ENCODE measurements around the gene NCKAP5. TPM values are rescaled to one million over a fixed set of nuclear protein-coding genes. Genes with fewer than 3 reads are reported as not detected.

NCKAP5 gene
- total and polyA plus RNA-seq, 4 donors = 0.57 to 2.8 (median 2.4) TPM

GRCh38 chr2:132849118-132849517 is 719.1 kb downstream of the NCKAP5 start:
- Histone ChIP-seq H3K4me3 (ENCODE audit: low read depth in 1 of 3, low read length in 3 of 3) (no peak overlapping the region), H3K9ac (ENCODE audit: low read depth in 1 of 2, low read length in 2 of 2) (no peak overlapping the region), H3K36me3 (ENCODE audit: control insufficient read depth in 4 of 4, insufficient read depth in 3 of 4, low read depth in 1 of 4, low read length in 3 of 4) (no peaks in the 10 kb centered on the region), H3K27me3 (ENCODE audit: control insufficient read depth in 4 of 4, insufficient read depth in 4 of 4, low read length in 3 of 4) (no peaks in the 10 kb centered on the region), H3K9me3 (ENCODE audit: control insufficient read depth in 4 of 4, low read length in 3 of 4) (no peaks in the 10 kb centered on the region), H3K27ac (ENCODE audit: low read depth in 1 of 2, low read length in 2 of 2) (no peak overlapping the region), H3K4me1 (ENCODE audit: control insufficient read depth in 4 of 4, insufficient read depth in 4 of 4, low read length in 3 of 4) (no peaks in the 10 kb centered on the region)
- TF ChIP-seq SP1 (IDR thresholded peaks at IDR 0.05) (no peak), FOXA1 (IDR thresholded peaks at IDR 0.05) (no peak), NR2F2 (IDR thresholded peaks at IDR 0.05) (no peak), CTCF (IDR thresholded peaks at IDR 0.05; ENCODE audit: low read depth, low read length, missing input control) (no peak), MAX (IDR thresholded peaks at IDR 0.05) (no peak), JUND (IDR thresholded peaks at IDR 0.05) (no peak), RXRA (IDR thresholded peaks at IDR 0.05) (no peak), EGR1 (IDR thresholded peaks at IDR 0.05; ENCODE audit: low read depth in 2 of 2) (no peak)
- no peak for DNase-seq (ENCODE audit: low spot score)
- 92% methylated on average over 1 of the region's 1 CpG for WGBS

GRCh38 chr2:132845339-132845738 is 722.9 kb downstream of the NCKAP5 start:
- no peak for DNase-seq (ENCODE audit: low spot score)
- H3K4me1 ChIP-seq (ENCODE audit: control insufficient read depth in 4 of 4, insufficient read depth in 4 of 4, low read length in 3 of 4) = no peaks in the 10 kb centered on the region
- no peak overlapping the region for H3K9ac ChIP-seq (ENCODE audit: low read depth in 1 of 2, low read length in 2 of 2)
- no peak for TF ChIP-seq SP1 (IDR thresholded peaks at IDR 0.05)
- TF ChIP-seq JUND (IDR thresholded peaks at IDR 0.05) = no peak
- no peak for TF ChIP-seq HNF4G (IDR thresholded peaks at IDR 0.05)
- no peak for TF ChIP-seq NR2F2 (IDR thresholded peaks at IDR 0.05)
- H3K4me3 ChIP-seq (ENCODE audit: low read depth in 1 of 3, low read length in 3 of 3) = no peak overlapping the region
- H3K36me3 ChIP-seq (ENCODE audit: control insufficient read depth in 4 of 4, insufficient read depth in 3 of 4, low read depth in 1 of 4, low read length in 3 of 4) = no peaks in the 10 kb centered on the region
- H3K27me3 ChIP-seq (ENCODE audit: control insufficient read depth in 4 of 4, insufficient read depth in 4 of 4, low read length in 3 of 4) = no peaks in the 10 kb centered on the region
- H3K27ac ChIP-seq (ENCODE audit: low read depth in 1 of 2, low read length in 2 of 2) = no peak overlapping the region
- no peaks in the 10 kb centered on the region for H3K9me3 ChIP-seq (ENCODE audit: control insufficient read depth in 4 of 4, low read length in 3 of 4)

GRCh38 chr2:132844585-132844984 is 723.7 kb downstream of the NCKAP5 start:
- no peaks in the 10 kb centered on the region for H3K36me3 ChIP-seq (ENCODE audit: control insufficient read depth in 4 of 4, insufficient read depth in 3 of 4, low read depth in 1 of 4, low read length in 3 of 4)

More at GRCh38 chr2:132844585-132844984, 723.7 kb downstream of the NCKAP5 start:
- Histone ChIP-seq H3K4me3 (ENCODE audit: low read depth in 1 of 3, low read length in 3 of 3) (no peak overlapping the region), H3K9ac (ENCODE audit: low read depth in 1 of 2, low read length in 2 of 2) (no peak overlapping the region), H3K4me1 (ENCODE audit: control insufficient read depth in 4 of 4, insufficient read depth in 4 of 4, low read length in 3 of 4) (no peaks in the 10 kb centered on the region), H3K9me3 (ENCODE audit: control insufficient read depth in 4 of 4, low read length in 3 of 4) (no peaks in the 10 kb centered on the region), H3K27me3 (ENCODE audit: control insufficient read depth in 4 of 4, insufficient read depth in 4 of 4, low read length in 3 of 4) (no peaks in the 10 kb centered on the region), H3K27ac (ENCODE audit: low read depth in 1 of 2, low read length in 2 of 2) (no peak overlapping the region)
- WGBS = 92% methylated on average over 4 of the region's 4 CpGs
- TF ChIP-seq HNF4A (conservative IDR thresholded peaks at IDR 0.05) = no peak
- TF ChIP-seq EGR1 (IDR thresholded peaks at IDR 0.05; ENCODE audit: low read depth in 2 of 2) = no peak
- no peak for TF ChIP-seq TAF1 (conservative IDR thresholded peaks at IDR 0.05)
- no peak for TF ChIP-seq GABPA (IDR thresholded peaks at IDR 0.05 in 1 of 2, conservative IDR thresholded peaks at IDR 0.05 in 1 of 2)
- TF ChIP-seq MAX (IDR thresholded peaks at IDR 0.05) = no peak
- no peak for TF ChIP-seq CTCF (IDR thresholded peaks at IDR 0.05; ENCODE audit: low read depth, low read length, missing input control)
- TF ChIP-seq ATF3 (IDR thresholded peaks at IDR 0.05) = no peak
- no peak for TF ChIP-seq RAD21 (IDR thresholded peaks at IDR 0.05)
- no peak for TF ChIP-seq JUND (IDR thresholded peaks at IDR 0.05)
- no peak for TF ChIP-seq SP1 (IDR thresholded peaks at IDR 0.05)
- TF ChIP-seq NR2F2 (IDR thresholded peaks at IDR 0.05) = no peak
- no peak for TF ChIP-seq FOXA2 (IDR thresholded peaks at IDR 0.05)
- no peak for TF ChIP-seq FOXA1 (IDR thresholded peaks at IDR 0.05)
- DNase-seq (ENCODE audit: low spot score) = no peak
